ENCODE results near the gene PACRGL.

Gene PACRGL
- 9.7 to 12.9 reads per million in 2 donors for total RNA-seq

- peak; percentile 71 to 95 (median 89) for DNase-seq
Observed at GRCh38 chr4:20700007-20700761, at the start of gene PACRGL. Gene PACRGL, plus strand, starts transcription at chr4:20700458. Its CDS starts 4,024 bp downstream, at chr4:20704482.

GRCh38 chr4:20652226-20652885 lies 47.9 kb upstream of the PACRGL start:
- DNase-seq: no peak

- DNase-seq: no peak
Observed at GRCh38 chr4:20658456-20658855, 41.8 kb upstream of the PACRGL start.

- no peak for DNase-seq
Observed at GRCh38 chr4:20662851-20663250, 37.4 kb upstream of the PACRGL start.

- no peak for DNase-seq
Observed at GRCh38 chr4:20666012-20666860, 34.0 kb upstream of the PACRGL start.

- no peak for DNase-seq
Observed at GRCh38 chr4:20672262-20672661, 28.0 kb upstream of the PACRGL start.

GRCh38 chr4:20675786-20676185 lies 24.5 kb upstream of the PACRGL start:
- DNase-seq: no peak

GRCh38 chr4:20676501-20677197 lies 23.6 kb upstream of the PACRGL start:
- no peak for DNase-seq

GRCh38 chr4:20678400-20678799 lies 21.9 kb upstream of the PACRGL start:
- DNase-seq: no peak

- no peak for DNase-seq
Observed at GRCh38 chr4:20679951-20680350, 20.3 kb upstream of the PACRGL start.

- no peak for DNase-seq
Observed at GRCh38 chr4:20680736-20681135, 19.5 kb upstream of the PACRGL start.

GRCh38 chr4:20681271-20681670 lies 19.0 kb upstream of the PACRGL start:
- no peak for DNase-seq

GRCh38 chr4:20682853-20683252 lies 17.4 kb upstream of the PACRGL start:
- DNase-seq: no peak

GRCh38 chr4:20683766-20684165 lies 16.5 kb upstream of the PACRGL start:
- no peak for DNase-seq

- DNase-seq: peak in 1 of 5 experiments; percentile 10
Observed at GRCh38 chr4:20684852-20685763, 15.2 kb upstream of the PACRGL start.

GRCh38 chr4:20687864-20688263 lies 12.4 kb upstream of the PACRGL start:
- no peak for DNase-seq

- no peak for DNase-seq
Observed at GRCh38 chr4:20696815-20697214, 3.4 kb upstream of the PACRGL start.

GRCh38 chr4:20698382-20698781 lies 1.9 kb upstream of the PACRGL start:
- no peak for DNase-seq

GRCh38 chr4:20698820-20699219 lies 1.4 kb upstream of the PACRGL start:
- DNase-seq: no peak

GRCh38 chr4:20711335-20711734 lies 11.1 kb downstream of the PACRGL start:
- no peak for DNase-seq

GRCh38 chr4:20723019-20723418 lies 22.8 kb downstream of the PACRGL start:
- DNase-seq: no peak

- no peak for DNase-seq
Observed at GRCh38 chr4:20723463-20723862, 23.2 kb downstream of the PACRGL start.
